Kasumi-1 (cell line): ENCODE measurements around the gene OR10H5.
"Not testable (repeated sequence)": the region's sequence is repeated elsewhere in the genome, so short reads cannot be mapped to it uniquely, and the experiment has no call there.

Experiments used
- DNase-seq, 2 experiments: peaks; one replicate each; lab custom pipeline; 2025; lab: John Stamatoyannopoulos, UW

OR10H5 gene

DNA sequence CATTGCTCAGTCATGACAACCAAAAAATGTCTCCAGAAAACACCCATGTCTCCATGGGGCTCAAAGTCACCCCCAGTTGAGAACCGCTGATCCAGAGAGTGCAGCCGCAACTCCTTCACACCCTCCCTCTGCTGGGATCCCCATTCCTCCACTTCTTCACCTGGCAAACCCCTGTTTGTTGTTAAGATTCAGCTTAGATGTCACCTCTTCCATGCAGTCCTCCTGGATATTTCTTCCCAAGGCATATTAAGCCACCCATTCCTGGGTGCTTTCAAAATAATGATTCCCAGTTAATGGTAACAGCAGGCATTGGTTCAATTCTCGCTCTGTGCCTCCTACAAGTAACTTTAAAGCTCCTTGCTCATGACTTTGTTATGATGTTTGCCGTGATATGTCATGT is 24.0 kb downstream of the OR10H5 start:
- DNase-seq = no peak

DNA sequence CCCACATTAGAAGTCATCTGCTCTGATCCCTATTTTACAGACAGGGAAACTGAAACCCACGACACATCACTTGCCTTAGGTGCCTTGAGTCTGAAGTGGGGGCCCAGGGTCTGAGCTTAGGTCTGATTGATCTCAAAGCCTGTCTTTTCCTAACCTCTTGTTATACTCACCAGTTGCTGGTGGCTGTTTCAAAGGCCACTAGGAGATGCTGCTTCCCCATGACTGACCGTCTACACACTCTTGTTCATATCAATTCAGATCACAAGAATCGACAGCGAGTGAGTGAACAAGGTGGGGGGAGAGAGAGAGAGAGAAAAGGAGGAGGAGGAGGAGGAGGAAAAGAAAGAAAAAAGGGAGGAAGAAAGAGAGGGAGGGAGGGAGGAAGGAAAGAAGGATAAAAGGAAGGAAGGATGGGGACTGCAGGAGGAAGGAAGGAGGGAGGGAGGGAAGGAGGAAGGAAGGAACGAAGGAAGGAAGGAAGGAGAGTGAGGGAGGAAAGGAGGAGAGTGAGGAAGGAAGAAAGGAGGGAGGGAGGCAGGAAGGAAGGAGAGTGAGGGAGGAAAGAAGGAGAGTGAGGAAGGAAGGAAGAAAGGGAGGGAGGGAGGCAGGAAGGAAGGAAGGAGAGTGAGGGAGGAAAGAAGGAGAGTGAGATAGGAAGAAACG is 24.7 kb downstream of the OR10H5 start:
- peak in 1 of 2 experiments; percentile 15 for DNase-seq

DNA sequence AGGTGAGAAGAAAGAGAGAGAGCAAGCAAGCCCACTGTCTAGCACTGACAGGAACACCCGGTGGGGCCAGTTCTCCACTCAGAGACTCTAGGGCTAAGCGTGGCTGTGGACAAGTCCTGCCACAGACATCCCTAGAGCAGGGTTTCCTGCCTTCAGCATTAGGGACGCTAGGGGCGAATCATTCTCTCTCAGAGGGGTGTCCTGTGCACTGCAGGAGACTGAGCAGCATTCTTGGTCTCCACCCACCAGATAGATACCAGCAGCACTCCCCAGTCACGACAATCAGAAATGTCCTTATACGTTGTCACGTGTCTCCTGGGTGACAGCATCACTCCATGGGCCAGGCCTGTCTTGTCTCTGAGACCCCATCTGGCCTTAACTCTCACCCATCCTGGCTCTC is 26.5 kb downstream of the OR10H5 start:
- no peak for DNase-seq

DNA sequence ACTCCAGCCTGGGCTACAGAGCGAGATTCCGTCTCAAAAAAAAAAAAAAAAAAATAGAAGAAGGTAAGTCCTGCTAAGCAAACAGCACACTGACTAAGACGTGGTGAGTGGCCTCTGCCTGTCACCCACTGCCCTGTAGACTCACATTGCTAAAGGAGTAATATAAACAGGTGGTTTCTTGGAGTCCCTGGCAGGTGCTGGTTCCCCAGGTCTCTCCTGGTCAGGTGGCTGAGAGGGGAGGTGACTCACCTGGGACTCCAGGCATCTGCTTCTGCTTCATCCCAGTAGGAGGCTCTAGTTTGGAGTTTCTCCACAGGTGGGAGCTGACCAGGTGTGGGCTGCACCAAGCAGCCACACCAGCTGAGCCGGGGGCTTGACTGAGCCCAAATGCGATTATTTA is 27.8 kb downstream of the OR10H5 start, which contains the start of gene OR10H1:
Gene OR10H1 (minus strand): TSS at position 359 of the 400 bp plus-strand sequence. CDS start 7,627 bp downstream, outside the sequence.
- no peak for DNase-seq

DNA sequence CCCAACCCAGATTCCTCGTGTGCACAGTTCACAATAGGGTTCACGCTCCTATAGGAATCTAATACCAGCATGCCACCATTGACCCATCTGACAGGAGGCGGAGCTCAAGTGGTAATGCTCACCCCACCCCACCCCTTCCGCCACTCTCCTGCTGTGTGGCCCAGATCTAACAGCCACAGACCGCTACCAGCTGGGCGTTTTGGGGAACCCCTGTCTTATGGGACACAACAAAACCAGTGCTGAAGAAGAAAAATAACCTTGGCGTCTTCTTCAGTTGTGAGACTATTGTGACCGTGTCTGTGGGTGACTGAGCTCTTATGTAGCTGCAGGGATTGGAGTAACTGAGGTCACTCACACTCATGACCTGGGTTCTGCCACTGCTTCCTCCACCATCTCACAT is 33.2 kb downstream of the OR10H5 start:
- no peak for DNase-seq

DNA sequence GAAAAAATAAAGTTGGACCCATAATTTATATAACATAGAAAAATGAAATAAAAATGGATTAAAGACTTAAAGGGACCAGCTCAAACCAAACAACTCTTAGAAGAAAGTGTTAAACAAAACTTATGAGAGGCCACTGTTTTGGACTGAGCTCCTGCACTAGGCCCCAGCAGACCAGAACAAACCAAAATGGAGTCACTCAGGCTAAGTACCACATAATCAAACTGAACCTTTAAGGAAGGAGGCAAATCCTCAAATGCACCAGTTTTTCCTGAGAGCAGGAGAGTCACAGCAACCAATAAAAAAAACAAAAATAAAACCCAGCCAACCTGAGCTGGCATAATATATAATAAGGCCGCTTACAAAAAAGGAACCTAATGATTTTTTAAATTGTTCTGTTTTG is 38.3 kb downstream of the OR10H5 start:
- no peak for DNase-seq

DNA sequence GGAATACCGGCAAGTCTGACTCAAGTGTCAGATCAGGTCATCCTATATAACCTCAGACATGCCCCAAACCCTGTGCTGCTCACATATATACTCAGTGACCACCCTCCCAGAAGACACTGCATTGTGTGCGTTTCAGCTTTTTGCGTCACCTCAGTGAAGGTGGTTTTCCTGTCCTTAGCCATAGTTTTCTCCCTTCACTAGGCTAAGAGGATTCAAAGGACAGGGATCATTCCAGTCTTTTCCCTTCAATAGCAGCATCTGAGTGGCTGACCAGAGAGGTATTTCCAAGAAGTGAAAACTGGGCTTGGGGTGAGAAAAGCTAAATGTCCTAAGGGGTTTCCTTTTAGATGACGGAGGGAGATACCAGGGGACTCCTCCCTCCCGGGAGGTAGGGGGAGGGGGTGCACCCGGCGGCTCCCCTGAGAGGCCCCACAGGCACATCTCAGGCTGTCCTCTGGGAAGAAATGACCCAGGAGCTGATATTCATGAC is 40.7 kb downstream of the OR10H5 start:
- no peak for DNase-seq

DNA sequence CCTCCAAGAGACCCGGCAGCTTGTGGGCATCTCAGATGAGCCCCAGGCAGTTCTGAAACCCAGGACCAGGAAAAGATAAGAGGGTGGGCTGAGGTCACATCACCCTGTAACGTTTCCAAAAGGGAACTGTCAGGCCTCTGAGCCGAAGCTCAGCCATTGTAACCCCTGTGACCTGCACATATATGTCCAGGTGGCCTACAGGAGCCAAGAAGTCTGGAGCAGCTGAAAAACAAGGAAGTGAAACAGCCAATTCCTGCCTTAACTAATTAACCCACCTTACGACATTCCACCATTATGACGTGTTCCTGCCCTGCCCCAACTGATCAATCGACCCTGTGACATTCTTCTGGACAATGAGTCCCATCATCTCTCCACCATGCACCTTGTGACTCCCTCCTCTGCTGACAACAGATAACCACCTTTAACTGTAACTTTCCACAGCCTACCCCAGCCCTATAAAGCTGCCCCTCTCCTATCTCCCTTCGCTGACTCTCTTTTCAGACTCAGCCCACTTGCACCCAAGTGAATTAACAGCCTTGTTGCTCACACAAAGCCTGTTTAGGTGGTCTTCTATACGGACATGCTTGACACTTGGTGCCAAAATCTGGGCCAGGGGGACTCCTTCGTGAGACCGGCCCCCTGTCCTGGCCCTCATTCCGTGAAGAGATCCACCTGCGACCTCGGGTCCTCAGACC is 41.3 kb downstream of the OR10H5 start:
- not testable (repeated sequence) for DNase-seq

DNA sequence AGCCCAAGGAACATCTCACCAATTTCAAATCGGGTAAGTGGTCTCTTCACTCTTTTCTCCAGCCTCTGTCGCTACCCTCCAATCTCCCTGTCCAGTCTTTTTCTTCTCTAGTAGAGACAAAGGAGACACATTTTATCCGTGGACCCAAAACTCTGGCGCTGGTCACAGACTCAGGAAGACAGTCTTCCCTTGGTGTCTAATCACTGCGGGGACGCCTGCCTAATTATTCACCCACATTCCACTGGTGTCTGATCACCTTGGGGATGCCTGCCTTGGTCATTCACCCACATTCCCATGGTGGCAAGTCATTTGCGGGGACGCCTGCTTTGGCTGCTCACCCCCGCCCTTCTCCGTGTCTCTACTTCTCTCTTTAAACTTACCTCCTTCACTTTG is 41.8 kb downstream of the OR10H5 start:
- DNase-seq = no peak

DNA sequence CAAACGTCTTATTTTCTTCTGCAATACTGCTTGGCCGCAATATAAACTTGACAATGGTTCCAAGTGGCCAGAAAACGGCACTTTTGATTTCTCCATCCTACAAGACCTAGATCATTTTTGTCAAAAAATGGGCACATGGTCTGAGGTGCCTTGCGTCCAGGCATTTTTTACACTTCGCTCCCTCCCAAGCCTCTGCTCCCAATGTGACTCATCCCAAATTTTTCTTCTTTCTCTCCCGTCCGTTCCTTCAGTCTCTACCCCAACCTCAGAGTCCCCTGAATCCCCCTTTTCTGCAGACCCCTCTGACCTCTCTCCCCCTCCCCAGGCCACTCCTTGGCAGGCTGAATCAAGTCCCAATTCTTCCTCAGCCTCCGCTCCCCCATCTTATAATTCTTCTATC is 42.3 kb downstream of the OR10H5 start:
- DNase-seq = no peak

DNA sequence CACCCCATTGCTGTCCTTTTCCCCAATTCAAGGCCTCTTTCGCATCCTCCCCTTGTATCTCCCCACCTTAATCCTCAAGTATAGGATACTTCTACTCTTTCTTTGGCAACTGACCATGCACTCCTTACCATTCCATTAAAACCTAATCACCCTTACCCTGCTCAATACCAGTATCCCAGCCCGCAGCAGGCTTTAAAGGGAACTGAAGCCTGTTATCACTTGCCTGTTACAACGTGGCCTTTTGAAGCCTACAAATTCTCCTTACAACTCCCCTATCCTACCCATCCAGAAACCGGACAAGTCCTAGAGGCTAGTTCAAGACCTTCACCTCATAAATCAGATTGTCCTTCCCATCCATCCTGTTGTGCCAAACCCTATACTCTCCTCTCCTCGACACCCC is 44.2 kb downstream of the OR10H5 start:
- DNase-seq = no peak

DNA sequence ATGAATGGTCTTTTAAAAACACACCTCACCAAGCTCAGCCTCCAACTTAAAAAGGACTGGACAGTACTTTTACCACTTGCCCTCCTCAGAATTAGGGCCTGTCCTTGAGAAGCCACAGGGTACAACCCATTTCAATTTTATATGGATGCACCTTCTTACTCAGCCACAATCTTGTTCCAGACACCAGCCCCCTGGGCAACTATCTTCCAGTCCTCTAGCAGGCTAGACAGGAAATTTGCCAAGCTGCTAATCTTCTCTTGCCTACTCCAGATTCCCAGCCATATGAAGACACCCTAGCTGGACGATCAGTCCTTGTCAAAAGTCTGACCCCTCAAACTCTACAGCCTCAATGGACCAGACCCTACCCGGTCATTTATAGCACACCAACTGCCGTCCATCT is 46.8 kb downstream of the OR10H5 start:
- not testable (repeated sequence) for DNase-seq

DNA sequence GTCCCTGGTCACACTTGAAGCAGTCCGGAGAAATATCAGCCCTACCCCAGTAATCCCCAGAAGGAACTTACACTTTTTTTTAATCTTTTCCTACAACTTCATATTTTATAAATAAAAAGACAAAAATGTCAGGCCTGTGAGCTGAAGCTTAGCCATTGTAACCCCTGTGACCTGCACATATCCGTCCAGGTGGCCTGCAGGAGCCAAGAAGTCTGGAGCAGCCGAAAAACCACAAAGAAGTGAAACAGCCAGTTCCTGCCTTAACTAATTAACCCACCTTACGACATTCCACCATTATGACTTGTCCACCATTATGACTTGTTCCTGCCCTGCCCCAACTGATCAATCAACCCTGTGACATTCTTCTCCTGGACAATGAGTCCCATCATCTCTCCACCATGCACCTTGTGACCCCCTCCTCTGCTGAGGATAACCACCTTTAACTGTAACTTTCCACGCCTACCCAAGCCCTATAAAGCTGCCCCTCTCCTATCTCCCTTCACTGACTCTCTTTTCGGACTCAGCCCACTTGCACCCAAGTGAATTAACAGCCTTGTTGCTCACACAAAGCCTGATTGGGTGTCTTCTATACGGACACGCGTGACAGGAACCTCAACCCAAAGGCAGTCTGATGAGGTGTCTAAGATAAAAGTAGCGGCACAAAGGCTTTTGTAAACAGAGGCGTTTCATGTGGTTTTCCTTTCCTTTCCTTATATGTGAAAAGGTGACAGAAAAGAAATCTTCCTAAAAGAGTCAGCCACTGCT is 48.3 kb downstream of the OR10H5 start:
- DNase-seq = peak in 1 of 2 experiments; percentile 43

DNA sequence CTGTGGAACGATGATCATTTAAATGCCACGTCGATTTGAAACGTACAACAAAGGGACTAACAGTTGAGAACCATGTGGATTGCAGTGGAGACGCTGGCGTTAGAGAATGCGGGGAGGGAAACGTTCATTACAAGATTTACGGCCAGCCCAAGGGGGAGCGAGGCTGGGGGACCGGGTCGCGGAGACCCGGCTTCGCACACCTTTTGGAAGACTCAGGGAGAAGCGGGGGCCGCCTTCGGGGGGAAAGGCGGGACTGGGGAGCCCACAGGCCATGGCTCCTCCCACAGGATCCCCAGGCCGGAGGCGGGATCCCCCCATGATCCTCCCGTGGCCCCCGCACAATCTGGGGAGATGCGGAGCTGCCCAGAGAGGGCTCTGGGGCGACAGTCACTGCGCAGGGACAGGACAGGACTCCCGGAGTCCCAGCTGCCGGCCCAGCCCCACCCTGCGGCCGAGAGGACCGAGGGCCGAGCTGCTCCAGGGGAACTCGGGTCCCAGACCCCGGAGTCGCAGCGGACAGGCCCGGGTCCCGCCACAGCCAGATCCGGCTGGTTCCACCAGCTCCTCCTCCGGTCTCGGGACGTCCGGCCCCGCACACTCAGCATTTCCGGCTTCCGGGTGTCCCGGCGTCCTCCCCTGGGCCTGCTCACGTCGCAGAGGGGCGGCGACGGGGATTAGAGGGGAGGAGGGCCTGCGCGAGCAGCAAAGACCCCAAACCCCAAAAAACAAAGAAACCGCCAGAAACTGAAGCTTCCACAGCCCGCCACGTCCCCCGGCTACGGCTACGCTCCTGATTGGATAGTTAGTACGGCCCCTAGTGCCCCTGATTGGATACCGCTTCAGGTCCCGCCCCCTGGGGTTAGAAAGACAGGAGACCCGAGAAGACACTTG is 49.1 kb downstream of the OR10H5 start:
- peak; percentile 98 to 99 for DNase-seq

DNA sequence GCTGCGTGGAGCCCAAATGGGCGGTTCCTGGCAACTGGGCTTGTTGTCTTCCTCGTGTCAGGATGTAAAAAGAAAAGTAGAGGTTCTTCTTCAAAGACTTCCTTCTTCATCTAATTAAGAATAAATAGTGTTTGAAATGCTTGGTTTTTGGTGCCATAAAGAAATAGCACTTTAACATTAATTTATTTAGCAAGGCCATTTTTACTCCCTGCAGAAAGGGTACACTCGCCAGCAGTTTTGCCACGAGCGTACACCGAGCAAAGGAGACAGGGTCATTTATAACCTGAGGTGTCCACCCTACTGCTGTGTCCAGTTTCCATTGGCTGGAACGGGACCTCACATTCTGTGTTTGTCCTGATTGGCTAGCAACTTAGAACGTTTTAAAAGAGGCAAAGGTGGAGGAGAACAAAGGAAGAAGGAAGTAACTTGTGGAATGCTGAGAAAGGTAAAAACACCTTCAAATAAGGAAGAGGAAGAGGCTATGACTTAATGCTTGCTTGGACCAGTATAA is 49.8 kb downstream of the OR10H5 start:
- DNase-seq = peak in 1 of 2 experiments; percentile 29

DNA sequence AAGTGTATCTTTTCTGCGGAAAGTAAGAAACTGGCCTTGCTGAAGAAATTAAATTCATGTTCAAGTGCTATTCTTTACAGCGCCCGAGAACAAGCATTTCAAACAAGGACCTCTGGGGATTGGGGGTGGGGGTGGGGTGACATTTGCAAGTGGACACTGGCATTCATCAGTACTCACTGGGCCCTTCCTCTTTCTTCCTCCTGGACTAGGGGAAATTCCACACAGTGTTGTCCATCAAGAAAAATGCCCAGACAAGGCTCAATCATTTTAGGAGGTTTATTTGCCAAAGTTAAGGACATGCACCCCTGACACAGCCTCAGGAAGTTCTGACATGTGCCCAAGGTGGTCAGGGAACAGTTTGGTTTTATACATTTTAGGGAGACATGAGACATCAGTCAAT is 50.9 kb downstream of the OR10H5 start:
- DNase-seq = no peak

DNA sequence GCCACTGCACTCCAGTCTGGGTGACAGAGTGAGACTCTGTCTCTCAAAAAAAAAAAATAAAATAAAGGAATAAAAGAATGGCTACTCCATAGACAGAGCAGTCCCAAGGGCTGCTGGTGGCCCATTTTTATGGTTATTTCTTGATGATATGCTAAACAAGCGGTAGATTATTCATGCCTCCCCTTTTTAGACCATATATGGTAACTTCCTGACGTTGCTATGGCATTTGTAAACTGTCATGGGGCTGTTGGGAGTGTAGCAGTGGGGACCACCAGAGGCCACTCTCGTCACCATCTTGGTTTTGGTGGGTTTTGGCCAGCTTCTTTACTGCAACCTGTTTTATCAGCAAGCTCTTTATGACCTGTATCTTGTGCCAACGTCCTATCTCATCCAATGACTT is 52.4 kb downstream of the OR10H5 start:
- DNase-seq = not testable (repeated sequence)

DNA sequence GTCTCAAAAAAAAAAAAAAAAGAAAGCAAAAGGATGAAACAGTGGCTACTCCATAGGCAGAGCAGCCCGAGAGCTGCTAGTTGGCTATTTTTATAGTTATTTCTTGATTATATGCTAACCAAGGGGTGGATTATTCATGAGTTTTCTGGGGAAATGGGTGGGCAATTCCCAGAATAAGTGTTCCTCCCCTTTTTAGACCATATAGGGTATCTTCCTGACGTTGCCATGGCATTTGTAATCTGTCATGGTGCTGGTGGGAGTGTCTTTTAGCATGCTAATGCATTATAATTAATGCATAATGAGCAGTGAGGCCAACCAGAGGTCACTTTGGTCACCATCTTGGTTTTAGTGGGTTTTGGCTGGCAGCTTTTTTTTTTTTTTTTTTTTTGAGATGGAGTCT is 53.4 kb downstream of the OR10H5 start:
- DNase-seq = no peak

DNA sequence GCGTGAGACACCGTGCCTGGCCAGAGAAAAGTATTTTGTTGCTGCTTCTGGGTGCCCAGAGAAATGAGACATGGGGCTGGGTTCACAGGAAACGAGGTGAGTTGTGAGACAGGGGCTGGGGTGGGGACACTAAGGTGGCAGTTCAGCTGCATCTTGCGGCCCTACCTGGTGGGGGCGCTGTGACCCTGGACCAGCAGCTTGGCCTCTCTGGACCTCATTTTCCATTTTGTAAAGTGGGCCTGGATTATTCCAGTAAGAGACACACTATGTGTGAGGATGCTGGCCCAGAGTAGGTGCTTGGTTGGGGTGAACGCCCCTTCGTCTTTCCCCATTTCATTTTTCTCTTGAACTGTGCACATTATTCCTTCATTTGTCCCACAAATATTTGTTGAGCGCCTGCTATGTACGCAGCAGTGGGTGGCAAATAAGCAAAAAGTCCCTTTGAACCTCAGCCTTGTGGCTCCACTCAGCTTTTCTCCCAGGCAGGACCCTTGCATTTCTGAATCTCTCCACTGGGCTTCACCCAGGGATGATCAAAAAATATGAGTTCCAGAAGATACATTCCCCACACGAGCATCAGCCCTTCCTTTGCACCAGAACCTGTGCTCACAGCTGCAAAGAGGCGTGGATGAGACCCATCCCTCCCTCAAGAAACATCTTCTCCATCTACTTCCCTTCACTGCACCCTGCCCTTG is 54.6 kb downstream of the OR10H5 start:
- peak in 1 of 2 experiments; percentile 21 for DNase-seq

DNA sequence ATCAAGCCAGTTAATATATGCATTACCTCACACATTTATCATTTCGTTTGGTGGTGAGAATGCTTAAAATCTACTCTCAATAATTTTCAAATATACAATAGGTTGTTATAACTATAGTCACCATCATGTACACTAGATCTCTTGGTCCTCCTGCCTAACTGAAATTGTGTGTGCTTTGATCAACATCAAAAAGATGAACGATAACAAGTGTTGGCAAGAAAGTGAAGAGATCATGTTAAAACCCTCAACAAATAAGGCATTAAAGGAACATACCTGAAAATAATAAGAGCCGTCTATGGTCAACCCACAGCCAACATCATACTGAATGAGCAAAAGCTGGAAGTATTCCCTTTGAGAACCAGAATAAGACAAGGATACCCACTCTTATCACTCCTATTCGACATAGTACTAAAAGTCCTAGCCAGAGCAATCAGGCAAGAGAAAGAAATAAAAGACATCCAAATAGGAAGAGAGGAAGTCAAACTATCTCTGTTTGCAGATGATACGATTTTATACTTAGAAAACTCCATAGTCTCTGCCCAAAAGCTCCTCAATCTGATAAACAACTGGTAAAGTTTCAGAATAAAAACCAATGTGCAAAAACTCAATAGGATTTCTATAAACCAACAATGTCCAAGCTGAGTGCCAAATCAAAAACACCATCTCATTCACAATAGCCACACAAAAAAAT is 55.9 kb downstream of the OR10H5 start:
- no peak for DNase-seq
